Uterus (tissue), 4 donors: ENCODE measurements around the gene ZSCAN25. TPM values are rescaled to one million over a fixed set of nuclear protein-coding genes. Genes with fewer than 3 reads are reported as not detected.

ENCODE experiments used
- DNase-seq, 2 donors: peaks; one replicate each; pipeline ENCODE4 v3.0.0-alpha.2; 2019 to 2020
- H3K27ac ChIP-seq, 2 donors: fragments of 200-600 bp; sonication (generic); 1 replicate in 1 of 2; 2 replicates in 1 of 2; pipeline ENCODE4 v1.5.1; 2016 to 2018
- H3K27me3 ChIP-seq, 2 donors: fragments of 200-600 bp; sonication (generic); one replicate each; pipeline ENCODE4 v1.5.1; 2018 to 2019; ENCODE audit warnings: control low read depth in 1 of 2
- H3K36me3 ChIP-seq, 2 donors: fragments of 200-600 bp; sonication (generic); one replicate each; pipeline ENCODE4 v1.5.1; 2019; ENCODE audit warnings: control low read depth in 1 of 2
- H3K4me1 ChIP-seq, 2 donors: fragments of 200-600 bp; sonication (generic); one replicate each; pipeline ENCODE4 v1.5.1; 2018 to 2019; ENCODE audit warnings: control low read depth in 1 of 2
- H3K4me3 ChIP-seq, 2 donors: fragments of 200-600 bp; sonication (generic); 1 replicate in 1 of 2; 2 replicates in 1 of 2; pipeline ENCODE4 v1.5.1; 2018 to 2019; ENCODE audit warnings: mild to moderate bottlenecking in 1 of 2
- H3K9me3 ChIP-seq, 2 donors: fragments of 200-600 bp; sonication (generic); one replicate each; pipeline ENCODE4 v1.5.1; 2019; ENCODE audit warnings: control low read depth in 1 of 2
- CTCF ChIP-seq, 4 experiments: fragments of 200-600 bp in 2 of 4; fragments of 450-650 bp in 2 of 4; sonication (generic) in 2 of 4; IDR thresholded peaks; one replicate each; pipeline ENCODE4 v1.5.1; 2016 to 2019; ENCODE audit warnings: antibody characterized with exemption in 4 of 4, mild to moderate bottlenecking in 2 of 4, moderate library complexity in 1 of 4
- POLR2A ChIP-seq, 2 donors: fragments of 450-650 bp; IDR thresholded peaks; one replicate each; pipeline ENCODE4 v1.6.1; 2016; ENCODE audit warnings: antibody characterized with exemption in 2 of 2, mild to moderate bottlenecking in 1 of 2, moderate library complexity in 1 of 2
- intact Hi-C: fragments of 100-400 bp; cut with DNase I; formaldehyde crosslinking; loops from one replicate; pipeline ENCODE4 v1.15.1; 2023; ENCODE audit warnings: low total_unique reads
- total RNA-seq, 4 donors: library from RNA; depleted of rRNA in 3 of 4; stranded (reverse); fragments of >200 nt in 3 of 4; gene quantifications; one replicate each; pipeline versions ENCODE4 v1.1.0 to v1.2.4, GENCODE V29; 2014 to 2023
- donor health status: DM: yes; HTN: yes; CAD: no.

ZSCAN25 gene
- total RNA-seq, 4 donors from 2014 or later, result 6.8 to 26.9 (median 22.8) TPM

GRCh38 chr7:99679400-99680191, 62.9 kb downstream of the ZSCAN25 start, which contains the start of gene CYP3A5:
TSS of gene CYP3A5 (minus strand) at chr7:99679996. CDS start at chr7:99679896, 100 bp downstream.
- Histone ChIP-seq H3K4me3 (peak within 1 kb of the TSS in 1 of 2 donors; percentile 18), H3K9me3 (peaks cover 0 to 5% of the 10 kb centered on the region in 2 donors), H3K27me3 (no peaks in the 10 kb centered on the region), H3K36me3 (no peaks in the 10 kb centered on the region), H3K4me1 (peaks cover 0 to 6% of the 10 kb centered on the region in 2 donors), H3K27ac (peak within 1 kb of the TSS in 1 of 2 donors; percentile 62)
- intact Hi-C loops, result no loop called here
- TF ChIP-seq POLR2A (IDR thresholded peaks at IDR 0.05) (no peak), CTCF (IDR thresholded peaks at IDR 0.05) (no peak)
- DNase-seq, result peak; percentile 32 to 44

Other genes starting within 250 kb of the ZSCAN25 start
- 100 to 1,000 TPM in 3 of 4 donors, 10 to 100 TPM in 1; 74.5 to 275 (median 196) TPM for gene ARPC1B, start 242.2 kb upstream of the ZSCAN25 start, total RNA-seq
- gene PDAP1, start 208.3 kb upstream of the ZSCAN25 start, total RNA-seq, result 100 to 1,000 TPM in 1 of 4 donors, 10 to 100 TPM in 3; 39.9 to 185 (median 72.1) TPM
- gene BUD31, start 208.0 kb upstream of the ZSCAN25 start, total RNA-seq, result 10 to 100 TPM; 29.4 to 93.2 (median 54.4) TPM
- 10 to 100 TPM in 1 of 4 donors, 1 to 10 TPM in 3; 1.2 to 17.4 (median 7.5) TPM for gene PTCD1, start 178.1 kb upstream of the ZSCAN25 start, total RNA-seq
- 10 to 100 TPM; 23.8 to 67.9 (median 38.4) TPM for gene CPSF4, start 178.0 kb upstream of the ZSCAN25 start, total RNA-seq
- gene ATP5MF, start 150.8 kb upstream of the ZSCAN25 start, total RNA-seq, result 100 to 1,000 TPM; 135 to 598 (median 384) TPM
- 10 to 100 TPM in 3 of 4 donors, 1 to 10 TPM in 1; 1.5 to 24.5 (median 16.8) TPM for gene ZNF789, start 144.1 kb upstream of the ZSCAN25 start, total RNA-seq
- gene ZNF394, start 116.7 kb upstream of the ZSCAN25 start, total RNA-seq, result 10 to 100 TPM; 22.8 to 55.0 (median 43.3) TPM
- gene ZKSCAN5, start 112.3 kb upstream of the ZSCAN25 start, total RNA-seq, result 10 to 100 TPM in 1 of 4 donors, 1 to 10 TPM in 3; 3.1 to 15.5 (median 9.2) TPM
- 10 to 100 TPM in 1 of 4 donors, 1 to 10 TPM in 3; 1.3 to 22.6 (median 5.1) TPM for gene FAM200A, start 64.8 kb upstream of the ZSCAN25 start, total RNA-seq
- gene ZNF655, start 58.3 kb upstream of the ZSCAN25 start, total RNA-seq, result 100 to 1,000 TPM in 2 of 4 donors, 10 to 100 TPM in 2; 37.1 to 142 (median 99.9) TPM
- 1 to 10 TPM in 1 of 4 donors, under 1 TPM in 3; 0.29 to 2.2 (median 0.66) TPM for gene TMEM225B, start 18.7 kb upstream of the ZSCAN25 start, total RNA-seq
- 10 to 100 TPM in 1 of 4 donors, 1 to 10 TPM in 1, under 1 TPM in 1, not detected in 1; 0.51 to 17.3 (median 4.4) TPM for gene CYP3A5, start 63.0 kb downstream of the ZSCAN25 start, total RNA-seq
- gene CYP3A7, start 118.2 kb downstream of the ZSCAN25 start, total RNA-seq, result under 1 TPM in 1 of 4 donors, not detected in 3; 0.91 TPM
- gene CYP3A4, start 167.2 kb downstream of the ZSCAN25 start, total RNA-seq, result under 1 TPM in 1 of 4 donors, not detected in 3; 0.18 TPM
- gene CYP3A43, start 211.1 kb downstream of the ZSCAN25 start, total RNA-seq, result under 1 TPM in 1 of 4 donors, not detected in 3; 0.28 TPM